NCI-H748 (cell line): Measurements from ENCODE around the gene HNF4A.

Experiments used
- DNase-seq: peaks from one replicate; lab custom pipeline; 2025; ENCODE audit not compliant: unreplicated experiment; lab: John Stamatoyannopoulos, UW

HNF4A gene

GRCh38 chr20:44405257-44405656 lies 49.8 kb downstream of the HNF4A start:
- no peak for DNase-seq

- no peak for DNase-seq
Measured at GRCh38 chr20:44405785-44406571, 50.5 kb downstream of the HNF4A start.

GRCh38 chr20:44406572-44407137 lies 51.2 kb downstream of the HNF4A start:
- no peak for DNase-seq

GRCh38 chr20:44407402-44408184 lies 52.1 kb downstream of the HNF4A start:
- no peak for DNase-seq

- no peak for DNase-seq
Measured at GRCh38 chr20:44409132-44409600, 53.7 kb downstream of the HNF4A start.

- no peak for DNase-seq
Measured at GRCh38 chr20:44410583-44411019, 55.1 kb downstream of the HNF4A start.

- DNase-seq, result no peak
Measured at GRCh38 chr20:44411020-44411756, 55.7 kb downstream of the HNF4A start.

- no peak for DNase-seq
Measured at GRCh38 chr20:44411757-44412401, 56.4 kb downstream of the HNF4A start.

- no peak for DNase-seq
Measured at GRCh38 chr20:44412402-44413144, 57.1 kb downstream of the HNF4A start.

- no peak for DNase-seq
Measured at GRCh38 chr20:44413575-44414345, 58.3 kb downstream of the HNF4A start.

GRCh38 chr20:44414346-44414714 lies 58.8 kb downstream of the HNF4A start:
- no peak for DNase-seq

- DNase-seq, result no peak
Measured at GRCh38 chr20:44414808-44415207, 59.3 kb downstream of the HNF4A start.

- no peak for DNase-seq
Measured at GRCh38 chr20:44415833-44416715, 60.6 kb downstream of the HNF4A start.

GRCh38 chr20:44418069-44418905 lies 62.8 kb downstream of the HNF4A start:
- no peak for DNase-seq

GRCh38 chr20:44419131-44419844 lies 63.8 kb downstream of the HNF4A start:
- DNase-seq, result no peak

- no peak for DNase-seq
Measured at GRCh38 chr20:44420497-44420896, 65.0 kb downstream of the HNF4A start.

GRCh38 chr20:44422083-44422482 lies 66.6 kb downstream of the HNF4A start:
- DNase-seq, result no peak
